ENCODE measurements around the gene TBC1D20. TPM values are rescaled to one million over a fixed set of nuclear protein-coding genes. Genes with fewer than 3 reads are reported as not detected.

Gene TBC1D20
- total RNA-seq, 1 experiment from 2014 or later = 35.8 TPM

DNA sequence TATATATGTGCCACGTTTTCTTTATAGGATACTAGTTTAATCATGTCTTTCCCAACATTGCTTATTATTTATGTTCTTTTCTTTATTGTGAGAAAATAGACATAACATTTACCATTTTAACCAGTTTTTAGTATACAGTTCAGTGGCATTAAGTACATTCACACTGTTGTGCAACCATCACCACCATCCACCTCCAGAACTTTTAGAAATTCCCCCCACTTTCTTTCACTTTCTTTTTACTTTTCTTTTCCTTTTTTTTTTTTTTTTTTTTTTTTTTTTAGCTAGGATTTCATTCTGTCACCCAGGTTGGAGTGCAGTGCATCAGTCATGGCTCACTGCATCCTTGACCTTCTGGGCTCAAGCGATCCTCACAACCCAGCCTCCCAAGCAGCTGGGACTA, 35.8 kb downstream of the TBC1D20 start:
- no peak for DNase-seq
- intact Hi-C loops (cut with micrococcal nuclease; ENCODE audit: unreplicated experiment) = no loop called here
- no peaks in the 10 kb centered on the region for H3K4me1 ChIP-seq
- H3K36me3 Mint-ChIP-seq (ENCODE audit: insufficient read depth, unreplicated experiment) = peaks cover 58% of the 10 kb centered on the region
- no peak overlapping the region for H3K27ac Mint-ChIP-seq (ENCODE audit: unreplicated experiment)
- no peaks in the 10 kb centered on the region for H3K4me1 Mint-ChIP-seq (ENCODE audit: low read depth, unreplicated experiment)
- no peaks in the 10 kb centered on the region for H3K9me3 ChIP-seq
- TF ChIP-seq, protein P1, sequence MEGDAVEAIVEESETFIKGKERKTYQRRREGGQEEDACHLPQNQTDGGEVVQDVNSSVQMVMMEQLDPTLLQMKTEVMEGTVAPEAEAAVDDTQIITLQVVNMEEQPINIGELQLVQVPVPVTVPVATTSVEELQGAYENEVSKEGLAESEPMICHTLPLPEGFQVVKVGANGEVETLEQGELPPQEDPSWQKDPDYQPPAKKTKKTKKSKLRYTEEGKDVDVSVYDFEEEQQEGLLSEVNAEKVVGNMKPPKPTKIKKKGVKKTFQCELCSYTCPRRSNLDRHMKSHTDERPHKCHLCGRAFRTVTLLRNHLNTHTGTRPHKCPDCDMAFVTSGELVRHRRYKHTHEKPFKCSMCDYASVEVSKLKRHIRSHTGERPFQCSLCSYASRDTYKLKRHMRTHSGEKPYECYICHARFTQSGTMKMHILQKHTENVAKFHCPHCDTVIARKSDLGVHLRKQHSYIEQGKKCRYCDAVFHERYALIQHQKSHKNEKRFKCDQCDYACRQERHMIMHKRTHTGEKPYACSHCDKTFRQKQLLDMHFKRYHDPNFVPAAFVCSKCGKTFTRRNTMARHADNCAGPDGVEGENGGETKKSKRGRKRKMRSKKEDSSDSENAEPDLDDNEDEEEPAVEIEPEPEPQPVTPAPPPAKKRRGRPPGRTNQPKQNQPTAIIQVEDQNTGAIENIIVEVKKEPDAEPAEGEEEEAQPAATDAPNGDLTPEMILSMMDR (IDR thresholded peaks at IDR 0.05; ENCODE audit: insufficient read depth in 1 of 2, low read depth in 1 of 2, low read length in 1 of 2, severe bottlenecking in 1 of 2, unreplicated experiment in 1 of 2) = no peak
- H3K4me3 Mint-ChIP-seq (ENCODE audit: unreplicated experiment) = no peak overlapping the region
- peaks cover 1% of the 10 kb centered on the region; the same call in 1 of the 2 replicates for H3K36me3 ChIP-seq (ENCODE audit: control insufficient read depth, insufficient read depth, low read length)
- ChIA-PET CTCF (no interaction called here), POLR2A (interaction anchor here (0.6 to 0.7 kb wide), 2 partner anchors 8 to 79 kb away, joined by 3 read pairs; no protein-coding TSS in a partner anchor)
- H3K27me3 Mint-ChIP-seq (ENCODE audit: insufficient read depth, unreplicated experiment) = no peaks in the 10 kb centered on the region
- H3K27me3 ChIP-seq (replicated peaks; ENCODE audit: control insufficient read depth, insufficient read depth, low read length) = no peaks in the 10 kb centered on the region
- H3K9me3 Mint-ChIP-seq (ENCODE audit: unreplicated experiment) = no peaks in the 10 kb centered on the region
- BruUV-seq (replicated peaks) = no TSS peak
- no peak overlapping the region for H3K4me3 ChIP-seq (ENCODE audit: low read depth, low read length)

DNA sequence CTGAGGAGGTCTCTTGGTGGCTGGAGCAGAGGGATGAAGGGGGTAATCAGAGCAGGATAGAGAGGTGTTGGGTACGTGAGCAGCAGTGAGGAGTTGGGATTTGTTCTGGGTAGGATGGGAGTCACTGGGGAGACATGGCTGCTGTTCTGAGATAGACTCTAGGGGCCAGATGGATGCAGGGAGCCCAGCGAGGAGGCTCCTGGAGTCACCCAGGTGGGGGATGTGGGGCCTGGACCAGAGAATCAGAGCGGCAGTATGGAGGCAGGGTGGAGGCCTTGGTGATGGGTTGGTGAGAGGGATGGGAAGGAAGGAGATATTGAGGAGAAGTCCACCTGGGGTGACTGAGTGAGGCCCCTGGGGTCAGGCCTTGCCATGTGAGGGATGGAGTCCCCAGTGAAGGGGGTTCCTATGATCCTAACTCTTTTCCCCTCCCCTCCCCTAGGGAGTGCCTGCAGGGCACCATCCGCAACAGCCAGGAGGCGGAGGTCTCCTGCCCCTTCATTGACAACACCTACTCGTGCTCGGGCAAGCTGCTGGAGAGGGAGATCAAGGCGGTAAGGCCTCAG, 40.6 kb downstream of the TBC1D20 start:
- peaks cover 48% of the 10 kb centered on the region for H3K36me3 Mint-ChIP-seq (ENCODE audit: insufficient read depth, unreplicated experiment)
- TF ChIP-seq, protein P1 (IDR thresholded peaks at IDR 0.05; ENCODE audit: insufficient read depth in 1 of 2, low read depth in 1 of 2, low read length in 1 of 2, severe bottlenecking in 1 of 2, unreplicated experiment in 1 of 2) = no peak
- no peaks in the 10 kb centered on the region for H3K9me3 ChIP-seq
- H3K27ac Mint-ChIP-seq (ENCODE audit: unreplicated experiment) = no peak overlapping the region
- intact Hi-C loops (cut with micrococcal nuclease; ENCODE audit: unreplicated experiment) = no loop called here
- peaks cover 1% of the 10 kb centered on the region; the same call in 1 of the 2 replicates for H3K36me3 ChIP-seq (ENCODE audit: control insufficient read depth, insufficient read depth, low read length)
- H3K4me3 Mint-ChIP-seq (ENCODE audit: unreplicated experiment) = no peak overlapping the region
- ChIA-PET CTCF (interaction anchor here (1.8 kb wide), 1 partner anchor 10 kb away, joined by 5 read pairs; no protein-coding TSS in a partner anchor), POLR2A (no interaction called here)
- no peak for DNase-seq
- H3K27me3 ChIP-seq (replicated peaks; ENCODE audit: control insufficient read depth, insufficient read depth, low read length) = no peaks in the 10 kb centered on the region
- H3K4me3 ChIP-seq (ENCODE audit: low read depth, low read length) = no peak overlapping the region
- no TSS peak for BruUV-seq (replicated peaks)
- H3K27me3 Mint-ChIP-seq (ENCODE audit: insufficient read depth, unreplicated experiment) = no peaks in the 10 kb centered on the region
- no peaks in the 10 kb centered on the region for H3K4me1 ChIP-seq
- no peaks in the 10 kb centered on the region for H3K9me3 Mint-ChIP-seq (ENCODE audit: unreplicated experiment)
- no peaks in the 10 kb centered on the region for H3K4me1 Mint-ChIP-seq (ENCODE audit: low read depth, unreplicated experiment)

DNA sequence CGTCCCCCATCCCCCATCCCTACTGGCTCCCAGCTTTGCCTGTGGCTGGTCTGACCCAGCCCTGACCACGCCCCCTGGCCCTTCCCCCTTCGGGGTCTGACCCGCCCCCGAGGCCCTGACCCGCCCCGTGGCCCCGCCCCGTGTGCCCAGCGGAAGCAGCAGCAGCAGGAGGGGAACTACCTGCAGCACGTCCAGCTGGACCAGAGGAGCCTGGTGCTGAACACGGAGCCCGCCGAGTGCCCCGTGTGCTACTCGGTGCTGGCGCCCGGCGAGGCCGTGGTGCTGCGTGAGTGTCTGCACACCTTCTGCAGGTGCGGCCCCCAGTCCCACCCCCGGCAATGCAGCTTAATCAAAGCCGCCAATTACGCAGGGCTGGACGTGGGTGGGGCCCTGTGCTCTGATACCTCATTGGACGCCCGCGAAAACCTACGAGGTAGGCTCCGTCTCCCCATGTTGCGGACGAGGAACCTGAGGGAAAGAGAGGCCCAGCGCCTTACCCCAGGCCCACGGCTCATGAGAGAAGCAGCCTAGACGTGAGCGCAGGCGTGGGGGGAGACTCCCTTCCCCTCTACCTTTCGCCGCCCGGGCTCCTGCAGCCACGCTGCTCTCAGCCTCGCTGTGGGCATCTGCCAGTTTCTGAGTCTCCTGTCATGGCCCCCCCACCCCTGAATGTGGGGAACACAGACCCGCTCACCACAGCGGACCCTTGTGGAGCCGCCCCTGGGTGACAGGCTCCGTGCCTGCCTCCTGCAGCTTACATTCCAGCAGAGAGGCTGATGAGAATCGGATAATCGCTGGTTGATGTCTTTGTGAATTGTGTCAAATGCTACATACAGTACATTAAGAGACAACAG, 41.4 kb downstream of the TBC1D20 start:
- H3K27me3 ChIP-seq (replicated peaks; ENCODE audit: control insufficient read depth, insufficient read depth, low read length) = no peaks in the 10 kb centered on the region
- H3K36me3 Mint-ChIP-seq (ENCODE audit: insufficient read depth, unreplicated experiment) = peaks cover 48% of the 10 kb centered on the region
- TF ChIP-seq, protein P1 (IDR thresholded peaks at IDR 0.05; ENCODE audit: insufficient read depth in 1 of 2, low read depth in 1 of 2, low read length in 1 of 2, severe bottlenecking in 1 of 2, unreplicated experiment in 1 of 2) = no peak
- H3K27ac Mint-ChIP-seq (ENCODE audit: unreplicated experiment) = peak overlapping the region; percentile 30
- H3K4me3 ChIP-seq (ENCODE audit: low read depth, low read length) = no peak overlapping the region
- H3K4me3 Mint-ChIP-seq (ENCODE audit: unreplicated experiment) = no peak overlapping the region
- ChIA-PET CTCF (interaction anchor here (1.2 kb wide), 1 partner anchor 12 kb away, joined by 3 read pairs; no protein-coding TSS in a partner anchor), POLR2A (interaction anchor here (0.6 kb wide), 1 partner anchor 351 kb away, joined by 3 read pairs; no protein-coding TSS in a partner anchor)
- intact Hi-C loops (cut with micrococcal nuclease; ENCODE audit: unreplicated experiment) = no loop called here
- H3K9me3 Mint-ChIP-seq (ENCODE audit: unreplicated experiment) = no peaks in the 10 kb centered on the region
- no TSS peak for BruUV-seq (replicated peaks)
- peak in 1 of 2 experiments; percentile 56 for DNase-seq
- H3K27me3 Mint-ChIP-seq (ENCODE audit: insufficient read depth, unreplicated experiment) = no peaks in the 10 kb centered on the region
- H3K9me3 ChIP-seq = no peaks in the 10 kb centered on the region
- H3K4me1 ChIP-seq = no peaks in the 10 kb centered on the region
- no peaks in the 10 kb centered on the region for H3K4me1 Mint-ChIP-seq (ENCODE audit: low read depth, unreplicated experiment)
- peaks cover 1% of the 10 kb centered on the region; the same call in 1 of the 2 replicates for H3K36me3 ChIP-seq (ENCODE audit: control insufficient read depth, insufficient read depth, low read length)

All from Caco-2 (cell line).